ENCODE results near the gene BDH1. TPM values are rescaled to one million over a fixed set of nuclear protein-coding genes. Genes with fewer than 3 reads are reported as not detected.
A peak's percentile ranks its signal among the peaks of the same experiment; 100 is the strongest.

Gene BDH1
- polyA plus RNA-seq, 1 experiment = 6.1 TPM

DNA sequence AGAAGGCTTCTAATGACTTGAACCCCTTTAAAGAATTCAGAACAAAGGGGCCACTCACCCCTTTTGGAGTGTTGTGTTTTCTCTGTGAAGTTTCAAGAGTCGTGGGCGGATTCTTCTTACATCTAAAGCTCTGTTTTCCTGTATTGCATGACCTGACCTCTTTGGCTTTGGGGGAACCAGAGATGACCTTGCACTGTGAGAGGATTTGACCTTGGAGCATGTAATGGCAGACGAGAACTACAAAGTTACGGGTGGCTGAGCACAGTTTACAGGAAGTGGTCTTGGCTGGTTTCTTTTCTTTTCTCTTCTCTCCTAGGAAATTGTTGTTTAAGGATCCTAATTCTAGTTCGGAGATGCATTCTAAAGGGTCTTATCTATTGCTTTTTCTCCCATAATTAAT is 6.2 kb upstream of the BDH1 start:
- ChIA-PET CTCF (interaction anchor here (2.5 kb wide), 1 partner anchor 37 kb away, joined by 9 read pairs; no protein-coding TSS in a partner anchor), POLR2A (no interaction called here)
- no peak for DNase-seq (ENCODE audit: low read depth, low spot score)
- Histone ChIP-seq H3K27me3 (ENCODE audit: control insufficient read depth, insufficient read depth, low read length) (peaks cover 23% of the 10 kb centered on the region), H3K27ac (ENCODE audit: low read depth, low read length) (no peak overlapping the region), H3K9me3 (ENCODE audit: control insufficient read depth, insufficient read depth, low read length) (peaks cover 7% of the 10 kb centered on the region), H3K4me3 (ENCODE audit: low read depth, low read length) (no peak overlapping the region)
- no peak for TF ChIP-seq CTCF (IDR thresholded peaks at IDR 0.05; ENCODE audit: low read depth, low read length)

DNA sequence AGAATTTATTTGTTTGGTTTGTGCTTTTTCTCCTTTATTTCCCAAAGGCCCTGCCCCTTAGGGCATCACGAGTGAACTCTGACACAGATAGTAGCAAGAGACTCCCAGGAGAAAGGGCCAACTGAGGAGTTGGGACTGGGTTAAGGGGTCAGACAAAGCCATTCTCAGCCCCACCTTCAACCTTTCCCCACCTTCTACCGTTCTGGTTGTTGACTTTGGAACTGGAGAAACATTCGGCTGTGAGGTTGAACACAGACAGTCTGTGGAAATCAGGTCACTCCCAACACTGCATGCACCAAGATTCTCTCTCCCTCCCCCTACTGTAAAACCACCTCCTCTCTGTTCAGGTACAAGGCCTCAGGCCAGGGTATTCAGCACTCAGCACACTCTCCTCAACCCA is 3.9 kb upstream of the BDH1 start:
- DNase-seq (ENCODE audit: low read depth, low spot score) = no peak

DNA sequence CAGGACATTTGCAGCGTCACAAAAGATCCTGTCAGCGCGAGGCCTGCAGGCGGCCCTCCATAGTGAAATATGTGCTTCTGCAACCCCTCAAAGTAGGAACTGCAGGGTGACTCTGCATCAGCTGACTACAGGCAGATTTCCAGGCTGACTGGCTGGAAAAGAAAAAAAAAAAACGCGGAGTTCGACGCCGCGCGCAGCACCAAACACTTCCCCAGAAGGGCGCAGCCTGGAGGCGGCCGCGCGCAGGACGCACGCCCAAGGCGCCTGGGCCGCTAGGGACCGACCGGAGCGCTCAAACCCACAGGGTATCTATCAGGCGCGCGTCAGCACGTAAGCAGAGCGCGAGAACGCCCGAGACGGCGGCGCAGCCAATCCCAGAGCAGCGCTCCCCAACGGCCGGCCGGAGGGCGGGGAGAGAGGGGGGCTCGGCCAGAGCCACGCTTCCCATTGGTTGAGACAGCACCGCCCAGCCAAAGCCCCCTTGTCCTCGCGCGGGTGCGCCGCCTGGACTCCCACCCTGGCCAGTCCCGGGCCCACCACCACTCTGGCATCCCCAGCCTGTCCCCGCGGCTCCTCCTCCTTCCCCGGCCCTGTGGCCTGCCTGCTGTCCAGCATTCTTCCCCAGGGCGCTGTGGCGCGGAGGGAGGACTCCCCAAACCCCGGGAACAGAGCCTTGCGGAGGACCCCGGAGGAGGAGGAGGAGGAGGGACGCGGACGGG is 1.0 kb downstream of the BDH1 start:
- Histone ChIP-seq H3K27me3 (ENCODE audit: control insufficient read depth, insufficient read depth, low read length) (peaks cover 22% of the 10 kb centered on the region), H3K9me3 (ENCODE audit: control insufficient read depth, insufficient read depth, low read length) (no peaks in the 10 kb centered on the region; the same call in 1 of the 2 replicates), H3K4me3 (ENCODE audit: low read depth, low read length) (peak overlapping the region; percentile 92), H3K27ac (ENCODE audit: low read depth, low read length) (peak overlapping the region; percentile 89)
- ChIA-PET POLR2A (interaction anchor here (0.6 kb wide), 2 partner anchors 66 to 613 kb away, joined by 3 to 4 read pairs; no protein-coding TSS in a partner anchor), CTCF (interaction anchor here (0.6 to 1.0 kb wide), 8 partner anchors 19 to 571 kb away, joined by 3 to 8 read pairs (median 3); no protein-coding TSS in a partner anchor)
- DNase-seq (ENCODE audit: low read depth, low spot score) = peak; percentile 90
- TF ChIP-seq CTCF (IDR thresholded peaks at IDR 0.05; ENCODE audit: low read depth, low read length) = peak; percentile 67

More for the DNA sequence above, 3.9 kb upstream of the BDH1 start:
- H3K27ac ChIP-seq (ENCODE audit: low read depth, low read length) = no peak overlapping the region
- POLR2A ChIA-PET = no interaction called here
- H3K4me3 ChIP-seq (ENCODE audit: low read depth, low read length) = no peak overlapping the region
- no peak for TF ChIP-seq CTCF (IDR thresholded peaks at IDR 0.05; ENCODE audit: low read depth, low read length)
- H3K9me3 ChIP-seq (ENCODE audit: control insufficient read depth, insufficient read depth, low read length) = peaks cover 3% of the 10 kb centered on the region
- peaks cover 28% of the 10 kb centered on the region for H3K27me3 ChIP-seq (ENCODE audit: control insufficient read depth, insufficient read depth, low read length)
- CTCF ChIA-PET = no interaction called here

GRCh38 chr3:197554196-197554561 is 1.6 kb downstream of the BDH1 start:
- no peak for TF ChIP-seq CTCF (IDR thresholded peaks at IDR 0.05; ENCODE audit: low read depth, low read length)
- CTCF ChIA-PET = interaction anchor here (0.6 to 1.0 kb wide), 8 partner anchors 19 to 571 kb away, joined by 3 to 8 read pairs (median 3); no protein-coding TSS in a partner anchor
- H3K4me3 ChIP-seq (ENCODE audit: low read depth, low read length) = peak overlapping the region; percentile 92
- POLR2A ChIA-PET = interaction anchor here (0.6 kb wide), 2 partner anchors 65 to 612 kb away, joined by 3 to 4 read pairs; no protein-coding TSS in a partner anchor
- peak overlapping the region; percentile 89 for H3K27ac ChIP-seq (ENCODE audit: low read depth, low read length)
- DNase-seq (ENCODE audit: low read depth, low spot score) = no peak
- peaks cover 19% of the 10 kb centered on the region for H3K27me3 ChIP-seq (ENCODE audit: control insufficient read depth, insufficient read depth, low read length)
- H3K9me3 ChIP-seq (ENCODE audit: control insufficient read depth, insufficient read depth, low read length) = no peaks in the 10 kb centered on the region; the same call in 1 of the 2 replicates

DNA sequence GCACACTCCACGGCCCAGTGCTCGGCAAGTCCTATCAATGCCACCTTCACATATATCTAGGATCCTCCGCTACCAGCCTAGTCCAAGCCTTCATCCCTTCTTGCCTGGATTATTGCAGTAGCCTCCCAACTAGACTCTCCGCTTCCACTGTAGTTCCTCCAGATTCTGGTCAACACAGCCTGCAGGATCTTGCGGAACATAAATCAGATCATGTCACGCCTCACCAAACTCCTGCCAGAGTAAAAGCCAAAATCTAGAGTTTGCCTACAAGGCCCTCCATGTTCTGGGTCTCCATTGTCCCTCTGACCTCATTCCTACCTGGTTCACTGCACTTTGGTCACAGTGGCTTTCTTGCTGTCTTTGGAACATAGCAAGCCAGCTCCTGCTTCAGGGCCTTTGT is 3.6 kb downstream of the BDH1 start:
- no peak overlapping the region for H3K4me3 ChIP-seq (ENCODE audit: low read depth, low read length)
- DNase-seq (ENCODE audit: low read depth, low spot score) = no peak
- H3K27me3 ChIP-seq (ENCODE audit: control insufficient read depth, insufficient read depth, low read length) = peaks cover 9% of the 10 kb centered on the region
- H3K27ac ChIP-seq (ENCODE audit: low read depth, low read length) = no peak overlapping the region
- ChIA-PET CTCF (no interaction called here), POLR2A (no interaction called here)
- no peak for TF ChIP-seq CTCF (IDR thresholded peaks at IDR 0.05; ENCODE audit: low read depth, low read length)
- no peaks in the 10 kb centered on the region; the same call in 1 of the 2 replicates for H3K9me3 ChIP-seq (ENCODE audit: control insufficient read depth, insufficient read depth, low read length)
